ENCODE results near the gene VAC14. TPM values are rescaled to one million over a fixed set of nuclear protein-coding genes. Genes with fewer than 3 reads are reported as not detected.

The VAC14 gene
- total and polyA plus RNA-seq, 8 donors, result 14.9 to 90.6 (median 39.3) TPM

DNA sequence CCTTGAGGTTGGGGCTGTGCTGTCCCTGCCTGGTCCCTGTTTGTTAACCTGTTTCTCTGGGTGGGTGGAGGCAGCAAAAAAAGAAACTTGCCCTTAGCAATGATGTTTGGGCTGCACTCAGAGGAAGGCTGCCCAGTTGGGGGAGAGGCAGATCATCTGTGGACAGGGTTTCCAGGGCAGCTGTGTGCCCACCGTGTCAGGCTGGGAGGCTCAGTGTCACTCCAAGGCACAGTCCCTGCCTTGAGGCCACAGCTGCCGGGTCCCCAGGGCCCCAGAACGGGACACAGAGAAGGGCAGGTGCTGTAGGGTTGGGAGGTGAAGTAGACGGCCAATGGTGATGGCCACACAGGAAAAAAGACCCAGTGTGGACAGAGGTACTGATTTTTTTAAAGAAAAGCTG is 150.7 kb downstream of the VAC14 start:
- Histone ChIP-seq H3K27me3 (no peaks in the 10 kb centered on the region), H3K9me3 (no peaks in the 10 kb centered on the region), H3K36me3 (no peaks in the 10 kb centered on the region), H3K4me1 (peaks cover 6 to 12% (median 10%) of the 10 kb centered on the region in 4 donors), H3K4me3 (no peak overlapping the region), H3K27ac (no peak overlapping the region)
- no peak for DNase-seq
- intact Hi-C loops (cut with DNase I; ENCODE audit: low total_unique reads), result loop anchor here (10.0 kb wide), 1 partner anchor 115 kb away; no protein-coding TSS in a partner anchor
- TF ChIP-seq POLR2AphosphoS5 (IDR thresholded peaks at IDR 0.05), result no peak
- no peak for TF ChIP-seq POLR2A (IDR thresholded peaks at IDR 0.05)
- TF ChIP-seq, protein P1, sequence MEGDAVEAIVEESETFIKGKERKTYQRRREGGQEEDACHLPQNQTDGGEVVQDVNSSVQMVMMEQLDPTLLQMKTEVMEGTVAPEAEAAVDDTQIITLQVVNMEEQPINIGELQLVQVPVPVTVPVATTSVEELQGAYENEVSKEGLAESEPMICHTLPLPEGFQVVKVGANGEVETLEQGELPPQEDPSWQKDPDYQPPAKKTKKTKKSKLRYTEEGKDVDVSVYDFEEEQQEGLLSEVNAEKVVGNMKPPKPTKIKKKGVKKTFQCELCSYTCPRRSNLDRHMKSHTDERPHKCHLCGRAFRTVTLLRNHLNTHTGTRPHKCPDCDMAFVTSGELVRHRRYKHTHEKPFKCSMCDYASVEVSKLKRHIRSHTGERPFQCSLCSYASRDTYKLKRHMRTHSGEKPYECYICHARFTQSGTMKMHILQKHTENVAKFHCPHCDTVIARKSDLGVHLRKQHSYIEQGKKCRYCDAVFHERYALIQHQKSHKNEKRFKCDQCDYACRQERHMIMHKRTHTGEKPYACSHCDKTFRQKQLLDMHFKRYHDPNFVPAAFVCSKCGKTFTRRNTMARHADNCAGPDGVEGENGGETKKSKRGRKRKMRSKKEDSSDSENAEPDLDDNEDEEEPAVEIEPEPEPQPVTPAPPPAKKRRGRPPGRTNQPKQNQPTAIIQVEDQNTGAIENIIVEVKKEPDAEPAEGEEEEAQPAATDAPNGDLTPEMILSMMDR (IDR thresholded peaks at IDR 0.05), result no peak
- no peak for TF ChIP-seq EP300 (IDR thresholded peaks at IDR 0.05)
- WGBS, 5 donors, result 63 to 86% (median 71%) methylated on average over 4 of the region's 4 CpGs

DNA sequence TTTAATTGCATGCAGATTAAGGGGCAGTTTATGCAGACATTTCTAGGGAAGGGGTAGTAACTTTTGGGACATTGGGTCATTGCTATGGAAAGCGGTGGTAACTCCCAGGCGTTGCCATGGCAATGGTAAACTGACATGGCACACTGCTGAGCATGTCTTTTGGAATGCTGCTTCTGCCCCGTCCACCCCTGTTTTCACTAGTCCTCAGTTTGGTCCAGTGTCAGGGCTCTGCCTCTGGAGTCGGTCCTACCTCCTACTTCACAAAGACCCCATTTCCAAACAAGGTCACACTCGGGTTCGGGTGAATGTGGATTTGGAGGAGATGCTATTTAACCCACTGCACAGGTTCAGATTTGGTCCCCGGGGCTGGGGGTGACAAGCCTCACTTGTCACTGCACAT is 151.7 kb downstream of the VAC14 start:
- WGBS, 5 donors, result 79 to 87% (median 84%) methylated on average over 7 of the region's 7 CpGs
- Histone ChIP-seq H3K27ac (no peak overlapping the region), H3K36me3 (no peaks in the 10 kb centered on the region), H3K9me3 (no peaks in the 10 kb centered on the region), H3K4me1 (peaks cover 6 to 11% (median 9%) of the 10 kb centered on the region in 4 donors), H3K4me3 (no peak overlapping the region), H3K27me3 (no peaks in the 10 kb centered on the region)
- TF ChIP-seq EP300 (IDR thresholded peaks at IDR 0.05), result no peak
- TF ChIP-seq POLR2A (IDR thresholded peaks at IDR 0.05), result no peak
- TF ChIP-seq POLR2AphosphoS5 (IDR thresholded peaks at IDR 0.05), result no peak
- TF ChIP-seq, protein P1 (IDR thresholded peaks at IDR 0.05), result no peak
- DNase-seq, result no peak
- intact Hi-C loops (cut with DNase I; ENCODE audit: low total_unique reads), result no loop called here

DNA sequence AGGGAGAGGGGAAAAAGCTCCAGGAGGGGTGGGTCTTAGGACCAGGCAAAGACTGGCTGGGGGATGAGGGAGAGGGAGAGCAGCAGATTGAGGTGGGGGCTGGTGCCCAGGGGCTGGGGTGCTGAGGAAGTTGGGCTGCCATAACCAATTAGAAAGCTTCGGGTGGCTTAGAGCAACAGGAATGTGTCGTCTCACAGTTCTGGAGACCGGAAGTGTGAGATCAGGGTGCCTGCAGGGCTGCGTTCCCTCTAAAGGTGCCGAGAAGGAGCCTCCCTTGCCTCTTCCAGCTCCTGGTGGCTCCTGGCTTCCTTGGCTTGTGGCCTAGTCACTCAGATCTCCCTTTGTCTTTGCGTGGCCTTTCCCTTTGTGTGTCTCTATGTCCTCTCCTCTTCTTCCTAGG is 152.4 kb downstream of the VAC14 start:
- no peak for DNase-seq
- 78 to 88% (median 86%) methylated on average over 6 of the region's 6 CpGs for WGBS, 5 donors
- TF ChIP-seq POLR2AphosphoS5 (IDR thresholded peaks at IDR 0.05) (no peak), EP300 (IDR thresholded peaks at IDR 0.05) (no peak), POLR2A (IDR thresholded peaks at IDR 0.05) (no peak)
- TF ChIP-seq, protein P1 (IDR thresholded peaks at IDR 0.05), result no peak
- Histone ChIP-seq H3K9me3 (no peaks in the 10 kb centered on the region), H3K4me3 (no peak overlapping the region), H3K27me3 (no peaks in the 10 kb centered on the region), H3K4me1 (peaks cover 0 to 4% (median 2%) of the 10 kb centered on the region in 4 donors), H3K36me3 (no peaks in the 10 kb centered on the region), H3K27ac (no peak overlapping the region)
- intact Hi-C loops (cut with DNase I; ENCODE audit: low total_unique reads), result no loop called here

DNA sequence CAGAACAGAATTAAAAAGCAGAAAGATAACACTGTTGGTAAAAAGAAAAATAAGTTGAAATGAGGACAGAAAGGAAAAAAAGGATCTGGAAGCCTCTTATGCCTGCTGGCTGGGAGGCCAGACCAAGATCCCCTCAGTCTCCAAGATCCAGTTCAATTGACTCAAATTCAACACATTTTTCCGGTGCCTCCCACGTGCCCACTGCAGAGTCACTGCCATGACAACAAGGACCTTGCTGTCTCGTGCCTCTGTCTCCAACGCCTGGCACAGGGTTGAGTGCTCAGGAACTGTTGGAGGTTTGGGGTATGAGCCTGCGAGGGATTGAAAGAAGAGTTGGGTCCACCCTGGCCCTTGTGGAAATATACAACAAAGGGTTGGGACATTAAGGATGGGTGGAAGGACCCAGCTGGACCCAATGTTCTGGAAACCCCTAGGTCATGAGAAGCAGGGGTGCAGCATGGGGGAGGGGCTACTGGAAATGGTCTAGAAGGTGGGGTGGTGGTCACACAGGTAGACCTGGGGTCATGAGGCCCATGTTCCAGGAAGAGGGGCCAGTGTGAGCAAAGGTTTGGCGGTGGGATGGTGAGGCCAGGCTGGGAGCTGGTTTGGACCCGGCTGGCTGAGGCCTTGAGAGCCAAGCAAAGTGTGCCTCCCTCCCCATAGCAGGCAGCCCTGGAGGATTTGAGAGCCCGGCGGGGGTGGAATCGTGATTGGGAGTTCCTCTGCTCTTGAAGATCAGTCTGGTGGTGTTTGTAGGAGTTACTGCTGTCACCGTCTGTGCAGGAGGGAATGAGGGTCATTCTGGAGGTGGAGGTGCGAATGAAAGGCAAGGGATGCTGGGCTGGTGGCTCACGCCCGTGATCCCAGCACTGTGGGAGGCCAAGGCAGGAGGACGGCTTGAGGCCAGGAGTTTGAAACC is 153.3 kb downstream of the VAC14 start:
- no peak for DNase-seq

More for the DNA sequence above, 153.3 kb downstream of the VAC14 start:
- WGBS, 5 donors, result 85 to 87% (median 85%) methylated on average over 15 of the region's 15 CpGs
- intact Hi-C loops (cut with DNase I; ENCODE audit: low total_unique reads), result no loop called here
- Histone ChIP-seq H3K27me3 (no peaks in the 10 kb centered on the region), H3K27ac (peak overlapping the region in 1 of 5 donors; percentile 27), H3K4me1 (no peaks in the 10 kb centered on the region), H3K4me3 (no peak overlapping the region), H3K36me3 (no peaks in the 10 kb centered on the region), H3K9me3 (no peaks in the 10 kb centered on the region)
- TF ChIP-seq, protein P1 (IDR thresholded peaks at IDR 0.05), result no peak
- TF ChIP-seq EP300 (IDR thresholded peaks at IDR 0.05) (no peak), POLR2AphosphoS5 (IDR thresholded peaks at IDR 0.05) (no peak), POLR2A (IDR thresholded peaks at IDR 0.05) (no peak)

All from stomach (tissue), 9 donors.